Measurements from ENCODE around the gene ARL9.

The ARL9 gene

DNA sequence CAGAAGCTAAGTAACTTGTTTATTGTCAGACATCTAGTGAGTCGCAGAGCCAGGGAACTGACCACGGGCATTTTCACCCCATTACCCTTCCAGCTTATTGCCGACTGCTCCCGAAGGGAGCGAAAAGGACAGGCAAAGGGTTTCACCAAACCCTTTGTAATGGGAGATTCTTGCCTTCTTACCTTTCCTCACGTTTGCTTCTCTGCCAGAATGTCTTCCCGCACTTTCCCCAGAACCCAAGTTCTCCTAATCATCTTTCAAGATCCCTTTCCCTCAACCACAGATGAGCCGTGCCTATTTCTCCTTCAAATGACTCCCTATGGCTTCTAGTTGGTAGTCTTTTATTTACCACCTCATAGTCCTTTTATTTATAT lies 38.7 kb upstream of the ARL9 start:
- TF ChIP-seq, protein P1, sequence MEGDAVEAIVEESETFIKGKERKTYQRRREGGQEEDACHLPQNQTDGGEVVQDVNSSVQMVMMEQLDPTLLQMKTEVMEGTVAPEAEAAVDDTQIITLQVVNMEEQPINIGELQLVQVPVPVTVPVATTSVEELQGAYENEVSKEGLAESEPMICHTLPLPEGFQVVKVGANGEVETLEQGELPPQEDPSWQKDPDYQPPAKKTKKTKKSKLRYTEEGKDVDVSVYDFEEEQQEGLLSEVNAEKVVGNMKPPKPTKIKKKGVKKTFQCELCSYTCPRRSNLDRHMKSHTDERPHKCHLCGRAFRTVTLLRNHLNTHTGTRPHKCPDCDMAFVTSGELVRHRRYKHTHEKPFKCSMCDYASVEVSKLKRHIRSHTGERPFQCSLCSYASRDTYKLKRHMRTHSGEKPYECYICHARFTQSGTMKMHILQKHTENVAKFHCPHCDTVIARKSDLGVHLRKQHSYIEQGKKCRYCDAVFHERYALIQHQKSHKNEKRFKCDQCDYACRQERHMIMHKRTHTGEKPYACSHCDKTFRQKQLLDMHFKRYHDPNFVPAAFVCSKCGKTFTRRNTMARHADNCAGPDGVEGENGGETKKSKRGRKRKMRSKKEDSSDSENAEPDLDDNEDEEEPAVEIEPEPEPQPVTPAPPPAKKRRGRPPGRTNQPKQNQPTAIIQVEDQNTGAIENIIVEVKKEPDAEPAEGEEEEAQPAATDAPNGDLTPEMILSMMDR (IDR thresholded peaks at IDR 0.05; ENCODE audit: low read length, missing control alignments) = no peak
- peak overlapping the region; percentile 99 for H3K4me3 ChIP-seq (replicated peaks; ENCODE audit: low read depth, low read length)
- DNase-seq (ENCODE audit: low read depth) = peak; percentile 8

DNA sequence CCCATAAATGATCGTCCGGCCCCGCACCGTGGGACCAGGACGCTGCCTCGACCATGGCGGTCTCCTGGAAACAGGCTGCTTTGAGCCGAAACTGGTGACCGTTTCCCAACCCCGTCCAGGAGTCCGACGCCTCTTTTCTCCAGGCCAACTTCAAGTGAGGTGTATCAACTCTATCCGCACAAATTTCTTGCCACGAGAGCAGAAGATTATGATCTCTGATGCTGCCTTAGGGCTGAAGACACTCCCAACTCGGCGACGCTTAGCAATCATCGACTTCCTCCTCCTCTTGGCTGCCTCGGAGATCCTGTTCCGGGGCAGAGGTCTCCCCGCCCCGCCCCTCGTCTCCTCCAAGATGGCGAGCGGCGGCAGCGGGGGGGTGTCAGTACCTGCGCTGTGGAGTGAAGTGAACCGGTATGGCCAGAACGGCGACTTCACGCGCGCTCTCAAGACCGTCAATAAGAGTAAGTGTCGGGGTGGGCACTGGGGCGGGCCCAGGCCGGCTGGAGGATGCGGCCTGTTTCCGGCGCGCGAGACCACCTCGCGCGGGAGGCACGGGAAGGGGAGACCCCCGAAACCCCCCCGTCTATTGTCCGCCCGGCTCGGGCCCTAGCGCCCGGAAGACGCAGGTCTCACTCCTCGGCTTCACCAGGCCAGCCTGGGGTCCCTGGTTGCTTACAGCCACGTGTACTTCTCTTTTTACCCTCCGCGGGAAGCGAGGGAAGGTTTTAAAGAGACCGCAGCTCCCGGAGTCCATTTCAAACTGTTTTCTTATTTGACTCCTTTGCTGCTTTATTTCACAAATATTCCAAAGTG lies 38.1 kb upstream of the ARL9 start, which contains the start of gene SRP72:
Gene SRP72 (plus strand): TSS at position 334 of the 813 bp plus-strand sequence. CDS start 19 bp downstream, at position 353.
- H3K4me3 ChIP-seq (replicated peaks; ENCODE audit: low read depth, low read length) = peak within 1 kb of the TSS; percentile 99
- TF ChIP-seq, protein P1 (IDR thresholded peaks at IDR 0.05; ENCODE audit: low read length, missing control alignments) = no peak
- DNase-seq (ENCODE audit: low read depth) = peak; percentile 87

- H3K4me3 ChIP-seq (replicated peaks; ENCODE audit: low read depth, low read length) = peak overlapping the region; percentile 99
- TF ChIP-seq, protein P1 (IDR thresholded peaks at IDR 0.05; ENCODE audit: low read length, missing control alignments) = no peak
- DNase-seq (ENCODE audit: low read depth) = peak; percentile 24
These were observed 37.5 kb upstream of the ARL9 start for GRCh38 chr4:56468097-56468422.

DNA sequence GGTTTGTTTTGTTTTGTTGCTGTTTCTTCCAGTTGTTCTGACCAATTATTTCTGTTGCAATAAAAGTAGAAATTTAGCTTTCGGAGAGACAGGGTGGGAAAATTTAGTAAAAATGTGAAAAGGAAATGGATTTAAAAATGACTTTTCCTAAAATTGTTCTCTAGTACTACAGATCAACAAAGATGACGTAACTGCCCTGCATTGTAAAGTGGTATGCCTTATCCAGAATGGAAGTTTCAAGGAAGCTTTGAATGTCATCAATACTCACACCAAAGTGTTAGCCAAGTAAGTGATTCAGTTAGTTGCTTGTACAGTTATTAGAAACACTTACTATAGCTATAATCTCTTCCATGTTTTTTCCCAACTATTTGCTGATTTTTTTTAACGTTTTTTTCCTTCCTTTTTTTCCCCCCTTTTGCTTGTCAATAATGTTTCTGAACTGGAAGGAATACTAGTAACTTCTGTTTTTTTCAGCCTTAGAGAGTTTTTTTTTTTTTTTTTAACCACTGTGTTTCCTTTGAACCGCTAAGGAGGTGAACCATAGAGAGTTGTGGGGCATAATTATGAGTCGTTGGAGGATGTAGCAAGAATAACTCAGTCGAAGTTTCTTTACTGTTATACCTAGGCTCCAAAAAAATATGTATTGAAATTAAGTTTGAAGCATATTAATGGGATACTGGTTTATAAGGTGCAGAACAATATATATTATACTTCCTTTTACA lies 35.9 kb upstream of the ARL9 start:
- H3K4me3 ChIP-seq (replicated peaks; ENCODE audit: low read depth, low read length) = no peak overlapping the region
- peak; percentile 24 for DNase-seq (ENCODE audit: low read depth)
- TF ChIP-seq, protein P1 (IDR thresholded peaks at IDR 0.05; ENCODE audit: low read length, missing control alignments) = no peak

GRCh38 chr4:56475917-56476316 lies 29.7 kb upstream of the ARL9 start:
- DNase-seq (ENCODE audit: low read depth) = no peak
- no peak overlapping the region for H3K4me3 ChIP-seq (replicated peaks; ENCODE audit: low read depth, low read length)
- TF ChIP-seq, protein P1 (IDR thresholded peaks at IDR 0.05; ENCODE audit: low read length, missing control alignments) = no peak

GRCh38 chr4:56477192-56477702 lies 28.3 kb upstream of the ARL9 start:
- H3K4me3 ChIP-seq (replicated peaks; ENCODE audit: low read depth, low read length) = no peak overlapping the region
- TF ChIP-seq, protein P1 (IDR thresholded peaks at IDR 0.05; ENCODE audit: low read length, missing control alignments) = no peak
- no peak for DNase-seq (ENCODE audit: low read depth)
